Mesendoderm (in vitro differentiated cells): ENCODE data around the gene NXPE3.
"Not testable (repeated sequence)": the region's sequence is repeated elsewhere in the genome, so short reads cannot be mapped to it uniquely, and the experiment has no call there.

Source experiments
- DNase-seq: peaks from one replicate; pipeline ENCODE4 v3.0.0; 2013
- H2AK5ac ChIP-seq: 2 replicates; pipeline ENCODE4 v1.6.1; 2013; ENCODE audit warnings: low read length, inconsistent platforms
- H2BK120ac ChIP-seq: 2 replicates; pipeline ENCODE4 v1.6.1; 2013; ENCODE audit warnings: low read depth, mild to moderate bottlenecking, low read length, moderate library complexity, mixed read lengths
- H2BK15ac ChIP-seq: replicated peaks from 2 replicates; pipeline ENCODE4 v1.6.1; 2013; ENCODE audit warnings: low read depth, mild to moderate bottlenecking, moderate library complexity
- H2BK5ac ChIP-seq: 2 replicates; pipeline ENCODE4 v1.6.1; 2013; ENCODE audit warnings: low read length, inconsistent platforms
- H3K18ac ChIP-seq: 2 replicates; pipeline ENCODE4 v1.6.1; 2013; ENCODE audit warnings: mild to moderate bottlenecking, low read length, mixed read lengths
- H3K23ac ChIP-seq: one replicate; pipeline ENCODE4 v1.6.1; 2013; ENCODE audit warnings: low read length
- H3K27ac ChIP-seq: 2 replicates; pipeline ENCODE4 v1.5.1; 2013; ENCODE audit warnings: low read depth, mild to moderate bottlenecking, inconsistent platforms, low read length, moderate library complexity
- H3K27me3 ChIP-seq: 2 replicates; pipeline ENCODE4 v1.6.1; 2013; ENCODE audit warnings: low read length, control low read depth, mild to moderate bottlenecking, inconsistent platforms; ENCODE audit not compliant: insufficient read depth, poor library complexity
- H3K36me3 ChIP-seq: 2 replicates; pipeline ENCODE4 v1.6.1; 2013; ENCODE audit warnings: low read length, inconsistent platforms; ENCODE audit not compliant: control insufficient read depth, insufficient read depth
- H3K4ac ChIP-seq: one replicate; pipeline ENCODE4 v1.6.1; 2013; ENCODE audit warnings: low read depth, mild to moderate bottlenecking, low read length, moderate library complexity
- H3K4me1 ChIP-seq: 2 replicates; pipeline ENCODE4 v1.6.1; 2013; ENCODE audit warnings: low read depth, low read length, inconsistent platforms; ENCODE audit not compliant: control insufficient read depth
- H3K4me2 ChIP-seq: 2 replicates; pipeline ENCODE4 v1.6.1; 2013; ENCODE audit warnings: low read length
- H3K4me3 ChIP-seq: 2 replicates; pipeline ENCODE4 v1.5.1; 2013; ENCODE audit warnings: mild to moderate bottlenecking, low read length
- H3K56ac ChIP-seq: one replicate; pipeline ENCODE4 v1.6.1; 2013; ENCODE audit warnings: low read length
- H3K79me1 ChIP-seq: 2 replicates; pipeline ENCODE4 v1.6.1; 2013; ENCODE audit warnings: low read length, inconsistent platforms
- H3K79me2 ChIP-seq: 2 replicates; pipeline ENCODE4 v1.6.1; 2013; ENCODE audit warnings: mild to moderate bottlenecking, low read length; ENCODE audit not compliant: control insufficient read depth, insufficient read depth
- H3K9ac ChIP-seq: 2 replicates; pipeline ENCODE4 v1.6.1; 2013; ENCODE audit warnings: low read length, inconsistent platforms
- H4K5ac ChIP-seq: one replicate; pipeline ENCODE4 v1.6.1; 2013; ENCODE audit warnings: low read length
- H4K8ac ChIP-seq: one replicate; pipeline ENCODE4 v1.6.1; 2013; ENCODE audit warnings: low read depth, mild to moderate bottlenecking, control low read depth, low read length, moderate library complexity
- WGBS: extraction: QIAGEN DNeasy Blood & Tissue Kit; methylation state at CpG from one replicate; pipeline ENCODE4 v1.1.7; 2013; ENCODE audit warnings: low lambda C conversion rate, missing lambda C conversion rate; ENCODE audit not compliant: insufficient coverage; ENCODE audit errors: extremely low coverage; 5-methylcytosine and 5-hydroxymethylcytosine counted together

Gene NXPE3

DNA sequence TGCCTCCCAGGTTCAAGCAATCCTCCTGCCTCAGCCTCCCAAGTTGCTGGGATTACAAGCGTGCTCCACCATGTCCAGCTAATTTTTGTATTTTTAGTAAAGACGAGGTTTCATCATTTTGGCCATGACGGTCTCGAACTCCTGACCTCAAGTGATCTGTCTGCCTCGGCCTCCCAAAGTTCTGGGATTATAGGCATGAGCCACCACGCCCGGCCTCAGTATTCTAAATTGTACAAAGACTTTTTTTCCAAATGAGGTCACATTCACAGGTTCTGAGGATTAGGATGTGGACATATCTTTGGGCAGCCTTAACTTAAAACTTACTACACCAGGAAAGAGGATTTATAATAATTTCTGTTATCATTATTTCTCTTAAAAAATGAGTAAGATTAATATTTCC, 85.9 kb downstream of the NXPE3 start:
- not testable (repeated sequence) for H3K9ac ChIP-seq, DNase-seq, H4K8ac ChIP-seq, H3K27me3 ChIP-seq, H3K79me2 ChIP-seq, H3K79me1 ChIP-seq, H3K18ac ChIP-seq, H2AK5ac ChIP-seq, H3K27ac ChIP-seq, H2BK15ac ChIP-seq, H2BK120ac ChIP-seq, H3K4me2 ChIP-seq, H3K4me3 ChIP-seq, H4K5ac ChIP-seq, H3K4ac ChIP-seq, H3K4me1 ChIP-seq, H3K23ac ChIP-seq, H2BK5ac ChIP-seq, H3K36me3 ChIP-seq, H3K56ac ChIP-seq
- no CpG with 5 or more reads among the region's 7 CpGs for WGBS

DNA sequence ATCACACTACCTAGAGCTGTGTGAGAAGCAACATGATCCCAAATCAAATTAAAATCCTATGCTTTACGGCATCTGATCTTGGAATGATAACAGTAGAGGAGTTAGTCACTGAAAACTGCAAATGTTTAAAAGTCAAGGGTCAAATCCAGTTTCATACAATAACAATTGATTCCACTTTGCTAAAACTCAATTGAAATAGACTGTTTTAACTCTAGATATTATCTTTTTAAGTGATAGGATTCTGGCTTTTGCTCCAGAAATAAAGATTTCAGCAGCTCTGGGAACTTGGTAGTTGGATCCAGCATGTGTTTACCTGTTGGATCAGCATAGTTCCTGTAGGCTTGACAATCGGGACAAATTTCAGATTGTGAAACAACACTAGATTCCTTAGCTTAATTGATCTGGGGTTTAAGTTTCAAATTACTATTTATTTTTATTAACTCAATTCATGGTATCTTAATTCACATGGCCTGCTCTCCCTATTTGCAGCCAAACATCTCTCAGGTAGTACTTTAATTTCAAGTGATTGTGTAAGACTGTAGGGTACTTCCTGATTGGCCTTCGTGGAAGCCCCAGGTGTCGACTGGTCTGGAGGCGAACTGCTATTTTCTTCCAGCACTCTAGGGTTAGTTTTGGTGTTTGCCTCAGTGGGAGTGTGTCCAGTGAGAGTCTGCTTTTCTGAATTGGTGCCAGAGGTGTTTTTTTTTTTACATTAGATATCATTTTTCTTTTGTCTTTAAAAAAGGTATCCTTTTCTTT, 86.9 kb downstream of the NXPE3 start:
- Histone ChIP-seq H3K4me3 (no peak overlapping the region), H3K79me1 (no peaks in the 10 kb centered on the region), H3K27me3 (no peaks in the 10 kb centered on the region), H2BK15ac (no peak overlapping the region), H3K18ac (no peak overlapping the region), H3K36me3 (no peaks in the 10 kb centered on the region), H3K27ac (no peak overlapping the region), H2AK5ac (no peak overlapping the region), H3K4me1 (no peaks in the 10 kb centered on the region), H4K8ac (no peak overlapping the region), H4K5ac (no peak overlapping the region), H3K56ac (no peak overlapping the region), H3K23ac (no peak overlapping the region), H3K4me2 (no peak overlapping the region), H2BK120ac (no peak overlapping the region), H3K4ac (no peak overlapping the region), H3K9ac (no peak overlapping the region), H3K79me2 (no peaks in the 10 kb centered on the region), H2BK5ac (no peak overlapping the region)
- DNase-seq: peak; percentile 54
- no CpG with 5 or more reads among the region's 5 CpGs for WGBS

DNA sequence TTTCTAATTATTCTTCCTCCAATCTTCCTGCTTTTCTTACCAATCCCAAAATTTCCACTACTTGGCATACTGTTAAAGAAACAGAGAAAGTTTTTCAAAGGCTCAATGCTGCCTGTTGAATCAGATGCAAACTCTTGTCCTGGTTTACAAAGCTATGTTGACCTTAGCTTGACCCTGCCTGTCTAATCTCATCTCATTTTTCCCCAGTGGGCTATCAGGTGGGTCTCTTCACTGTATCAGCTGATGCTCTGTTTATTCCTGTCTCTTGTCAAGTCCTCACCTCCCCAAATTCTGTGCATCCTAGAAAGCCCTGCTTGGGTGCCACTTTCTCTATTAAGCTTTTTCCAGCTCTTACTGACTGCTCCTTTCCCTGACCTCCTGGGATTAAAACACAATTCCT, 88.5 kb downstream of the NXPE3 start:
- H3K79me2 ChIP-seq: no peaks in the 10 kb centered on the region

DNA sequence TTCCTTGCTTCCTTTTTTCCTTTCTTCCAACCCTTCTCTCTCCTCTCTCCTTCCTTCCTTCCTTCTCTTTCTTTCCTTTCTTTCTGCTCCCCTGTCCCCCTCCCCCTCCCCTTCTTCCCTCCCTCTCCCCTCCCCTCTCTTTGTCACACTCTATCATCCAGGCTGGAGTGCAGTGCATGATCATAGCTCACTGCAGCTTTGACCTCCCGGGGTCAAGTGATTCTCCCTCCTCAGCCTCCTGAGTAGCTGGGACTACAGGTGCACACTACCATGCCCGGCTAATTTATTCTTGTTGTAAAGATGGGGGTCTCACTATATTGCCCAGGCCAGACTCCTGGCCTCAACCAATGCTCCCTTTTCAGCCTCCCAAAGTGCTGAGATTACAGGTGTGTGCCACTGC, 89.0 kb downstream of the NXPE3 start:
- Histone ChIP-seq H4K5ac (no peak overlapping the region), H2AK5ac (no peak overlapping the region), H3K27me3 (no peaks in the 10 kb centered on the region), H2BK120ac (no peak overlapping the region), H3K36me3 (no peaks in the 10 kb centered on the region), H3K4ac (no peak overlapping the region), H3K56ac (no peak overlapping the region), H3K79me2 (no peaks in the 10 kb centered on the region), H4K8ac (no peak overlapping the region), H3K23ac (no peak overlapping the region), H3K9ac (no peak overlapping the region), H3K4me2 (no peak overlapping the region), H2BK15ac (no peak overlapping the region), H3K79me1 (no peaks in the 10 kb centered on the region), H2BK5ac (no peak overlapping the region), H3K4me1 (no peaks in the 10 kb centered on the region), H3K27ac (no peak overlapping the region), H3K18ac (no peak overlapping the region), H3K4me3 (no peak overlapping the region)
- WGBS: no CpG with 5 or more reads among the region's 2 CpGs
- no peak for DNase-seq

More for the DNA sequence above, 88.5 kb downstream of the NXPE3 start:
- no peak overlapping the region for H3K4me3 ChIP-seq
- no peak overlapping the region for H4K5ac ChIP-seq
- no peaks in the 10 kb centered on the region for H3K27me3 ChIP-seq
- H2AK5ac ChIP-seq: no peak overlapping the region
- DNase-seq: no peak
- H3K36me3 ChIP-seq: no peaks in the 10 kb centered on the region
- no peaks in the 10 kb centered on the region for H3K79me1 ChIP-seq
- no peak overlapping the region for H3K56ac ChIP-seq
- no peaks in the 10 kb centered on the region for H3K4me1 ChIP-seq
- no peak overlapping the region for H2BK5ac ChIP-seq
- no peak overlapping the region for H4K8ac ChIP-seq
- H3K18ac ChIP-seq: no peak overlapping the region
- H3K27ac ChIP-seq: no peak overlapping the region
- no peak overlapping the region for H3K23ac ChIP-seq
- H3K4me2 ChIP-seq: no peak overlapping the region
- H3K9ac ChIP-seq: no peak overlapping the region
- H2BK120ac ChIP-seq: no peak overlapping the region
- no peak overlapping the region for H3K4ac ChIP-seq
- no peak overlapping the region for H2BK15ac ChIP-seq

- H3K4ac ChIP-seq: no peak overlapping the region
- H3K36me3 ChIP-seq: no peaks in the 10 kb centered on the region
- no peaks in the 10 kb centered on the region for H3K4me1 ChIP-seq
- H2BK5ac ChIP-seq: no peak overlapping the region
- no peak overlapping the region for H3K27ac ChIP-seq
- no peak overlapping the region for H3K4me2 ChIP-seq
- no peaks in the 10 kb centered on the region for H3K27me3 ChIP-seq
- no peak overlapping the region for H3K56ac ChIP-seq
- H3K23ac ChIP-seq: no peak overlapping the region
- H4K5ac ChIP-seq: no peak overlapping the region
- no peak overlapping the region for H3K4me3 ChIP-seq
- H2BK15ac ChIP-seq: no peak overlapping the region
- H3K79me2 ChIP-seq: no peaks in the 10 kb centered on the region
- no CpG with 5 or more reads among the region's 12 CpGs for WGBS
- H2AK5ac ChIP-seq: no peak overlapping the region
- no peaks in the 10 kb centered on the region for H3K79me1 ChIP-seq
- no peak overlapping the region for H3K18ac ChIP-seq
- no peak overlapping the region for H2BK120ac ChIP-seq
- H4K8ac ChIP-seq: no peak overlapping the region
- DNase-seq: peak; percentile 60
- no peak overlapping the region for H3K9ac ChIP-seq
Measured at GRCh38 chr3:101868534-101869464, 89.8 kb downstream of the NXPE3 start.
